Measurements from ENCODE around the gene CFAP221. TPM values are rescaled to one million over a fixed set of nuclear protein-coding genes. Genes with fewer than 3 reads are reported as not detected.

Gene CFAP221
- total RNA-seq, 2 donors from 2014 or later: not detected

- no peak overlapping the region for H3K4me3 Mint-ChIP-seq
- DNase-seq (no peak), ATAC-seq (replicated peaks in 1 of 2) (no peak)
- no peak overlapping the region for H3K27ac Mint-ChIP-seq
- H3K4me1 Mint-ChIP-seq (ENCODE audit: low read depth): no peaks in the 10 kb centered on the region
- no peaks in the 10 kb centered on the region for H3K36me3 Mint-ChIP-seq (ENCODE audit: insufficient read depth in 2 of 2)
- H3K27me3 Mint-ChIP-seq (ENCODE audit: low read depth): peaks cover 15% of the 10 kb centered on the region
- no peaks in the 10 kb centered on the region for H3K9me3 Mint-ChIP-seq
Observed at GRCh38 chr2:119646149-119646548, 101.9 kb downstream of the CFAP221 start.

GRCh38 chr2:119647440-119648169, 103.4 kb downstream of the CFAP221 start:
- ATAC-seq (replicated peaks in 1 of 2) (no peak), DNase-seq (no peak)
- Mint-ChIP-seq H3K9me3 (no peaks in the 10 kb centered on the region), H3K4me1 (ENCODE audit: low read depth) (no peaks in the 10 kb centered on the region), H3K36me3 (ENCODE audit: insufficient read depth in 2 of 2) (no peaks in the 10 kb centered on the region), H3K4me3 (no peak overlapping the region), H3K27ac (no peak overlapping the region), H3K27me3 (ENCODE audit: low read depth) (peaks cover 16% of the 10 kb centered on the region)

DNA sequence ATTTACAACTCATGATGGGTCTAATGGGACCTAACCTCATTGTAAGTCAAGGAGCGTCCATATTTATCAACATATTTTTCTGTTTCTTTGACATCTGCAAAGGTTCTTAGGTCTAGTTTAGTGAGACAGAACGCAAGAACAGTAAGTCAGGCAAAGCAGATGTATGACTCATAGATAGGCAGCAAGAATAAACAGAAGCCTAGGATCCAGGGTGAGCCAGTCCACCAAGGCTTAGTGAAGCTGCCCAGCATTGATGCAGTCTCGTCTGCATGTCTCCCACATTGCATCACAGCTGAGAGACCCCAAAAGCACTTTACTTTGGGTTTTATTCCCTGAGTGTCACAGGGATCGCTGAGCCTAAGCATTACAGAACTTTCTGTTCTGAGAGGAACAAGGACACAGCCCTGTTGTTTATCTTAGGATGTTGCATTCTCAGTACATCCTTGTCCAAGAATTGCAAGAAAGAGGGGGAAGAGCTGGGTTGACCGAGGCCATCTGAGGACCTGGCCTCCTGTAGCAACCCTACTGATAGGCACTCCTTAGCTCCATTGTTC, 105.2 kb downstream of the CFAP221 start:
- H3K27me3 Mint-ChIP-seq (ENCODE audit: low read depth): peaks cover 16% of the 10 kb centered on the region
- peak overlapping the region; percentile 36 for H3K27ac Mint-ChIP-seq
- no peaks in the 10 kb centered on the region for H3K36me3 Mint-ChIP-seq (ENCODE audit: insufficient read depth in 2 of 2)
- no peaks in the 10 kb centered on the region for H3K9me3 Mint-ChIP-seq
- DNase-seq (no peak), ATAC-seq (replicated peaks in 1 of 2) (no peak)
- H3K4me1 Mint-ChIP-seq (ENCODE audit: low read depth): no peaks in the 10 kb centered on the region
- no peak overlapping the region for H3K4me3 Mint-ChIP-seq

- no peaks in the 10 kb centered on the region for H3K9me3 Mint-ChIP-seq
- no peaks in the 10 kb centered on the region for H3K4me1 Mint-ChIP-seq (ENCODE audit: low read depth)
- DNase-seq (no peak), ATAC-seq (replicated peaks in 1 of 2) (no peak)
- H3K4me3 Mint-ChIP-seq: no peak overlapping the region
- H3K36me3 Mint-ChIP-seq (ENCODE audit: insufficient read depth in 2 of 2): no peaks in the 10 kb centered on the region
- H3K27ac Mint-ChIP-seq: no peak overlapping the region
- peaks cover 22% of the 10 kb centered on the region for H3K27me3 Mint-ChIP-seq (ENCODE audit: low read depth)
Observed at GRCh38 chr2:119650206-119650605, 106.0 kb downstream of the CFAP221 start.

DNA sequence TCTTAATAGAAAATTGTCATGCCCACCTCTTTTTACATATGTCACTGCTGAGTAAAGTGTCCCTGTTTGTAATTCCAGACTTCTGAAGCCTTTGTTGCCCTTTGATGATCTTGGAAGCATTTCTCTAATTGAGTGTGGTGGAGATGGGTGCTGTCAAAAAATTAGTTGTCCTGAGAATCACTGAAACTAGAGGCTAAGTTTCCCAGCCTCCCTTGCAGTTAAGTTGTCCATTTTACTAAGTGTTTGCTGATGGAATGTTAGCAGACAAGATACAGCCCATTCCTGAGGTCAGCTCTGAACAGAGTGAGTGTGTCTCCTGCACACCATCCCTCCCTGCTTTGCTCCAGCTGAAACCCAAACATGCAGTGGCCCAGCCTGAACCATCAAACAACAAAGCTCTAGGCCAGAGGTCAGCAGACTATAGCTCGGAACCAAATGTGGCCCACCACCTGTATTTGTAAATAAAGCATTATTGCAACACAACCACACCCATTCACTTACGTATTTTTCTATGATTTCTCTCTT, 106.7 kb downstream of the CFAP221 start:
- no peak overlapping the region for H3K4me3 Mint-ChIP-seq
- no peak overlapping the region for H3K27ac Mint-ChIP-seq
- DNase-seq (no peak), ATAC-seq (replicated peaks in 1 of 2) (no peak)
- H3K9me3 Mint-ChIP-seq: no peaks in the 10 kb centered on the region
- no peaks in the 10 kb centered on the region for H3K4me1 Mint-ChIP-seq (ENCODE audit: low read depth)
- H3K27me3 Mint-ChIP-seq (ENCODE audit: low read depth): peaks cover 22% of the 10 kb centered on the region
- no peaks in the 10 kb centered on the region for H3K36me3 Mint-ChIP-seq (ENCODE audit: insufficient read depth in 2 of 2)

- no peaks in the 10 kb centered on the region for H3K36me3 Mint-ChIP-seq (ENCODE audit: insufficient read depth in 2 of 2)
- ATAC-seq (replicated peaks in 1 of 2): no peak
- DNase-seq: no peak
- H3K9me3 Mint-ChIP-seq: no peaks in the 10 kb centered on the region
- no peaks in the 10 kb centered on the region for H3K4me1 Mint-ChIP-seq (ENCODE audit: low read depth)
- no peak overlapping the region for H3K4me3 Mint-ChIP-seq
- H3K27me3 Mint-ChIP-seq (ENCODE audit: low read depth): peaks cover 6% of the 10 kb centered on the region
- H3K27ac Mint-ChIP-seq: no peak overlapping the region
Observed at GRCh38 chr2:119657466-119658145, 113.4 kb downstream of the CFAP221 start.

DNA sequence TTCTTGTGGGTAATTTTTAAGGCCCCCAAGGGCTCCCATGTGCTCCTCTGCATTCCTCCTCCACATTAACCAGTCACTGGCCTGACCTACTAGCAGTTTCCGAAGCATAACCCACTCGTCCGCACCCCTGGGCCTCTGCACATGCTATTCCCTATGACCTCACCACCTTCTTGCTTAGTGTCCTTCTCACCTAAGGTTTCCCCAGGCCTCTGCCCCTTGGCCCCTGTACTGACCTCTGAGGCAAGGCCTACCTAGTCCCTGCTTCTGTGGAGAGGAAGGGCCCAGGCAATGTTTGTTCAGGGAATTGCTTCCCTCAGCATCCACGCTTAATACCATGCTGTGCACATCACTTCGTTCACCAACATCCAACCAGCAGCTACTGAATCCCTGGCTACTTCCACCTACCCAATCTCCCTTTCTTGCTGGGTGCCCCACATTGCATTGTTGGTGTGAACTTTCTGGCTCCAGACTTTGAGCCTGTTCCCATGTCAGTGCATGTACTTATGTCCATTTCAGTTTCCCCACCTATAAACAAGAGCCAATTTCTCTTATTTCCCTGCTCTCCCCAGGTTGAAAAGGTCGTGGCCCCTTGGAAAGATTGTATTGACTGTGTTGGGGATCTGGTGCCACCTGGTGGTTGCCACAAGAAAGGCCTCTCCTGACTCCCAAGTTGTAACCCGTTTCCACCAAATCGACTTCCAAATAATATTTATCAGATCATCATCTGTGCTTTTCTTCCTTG, 115.5 kb downstream of the CFAP221 start:
- Mint-ChIP-seq H3K4me1 (ENCODE audit: low read depth) (no peaks in the 10 kb centered on the region), H3K27ac (no peak overlapping the region), H3K27me3 (ENCODE audit: low read depth) (peaks cover 4% of the 10 kb centered on the region), H3K36me3 (ENCODE audit: insufficient read depth in 2 of 2) (peaks cover 0 to 2% of the 10 kb centered on the region in 2 donors), H3K4me3 (no peak overlapping the region), H3K9me3 (peaks cover 2 to 3% of the 10 kb centered on the region in 2 donors)
- DNase-seq: peak; percentile 36 to 48
- no peak for ATAC-seq (replicated peaks in 1 of 2)

DNA sequence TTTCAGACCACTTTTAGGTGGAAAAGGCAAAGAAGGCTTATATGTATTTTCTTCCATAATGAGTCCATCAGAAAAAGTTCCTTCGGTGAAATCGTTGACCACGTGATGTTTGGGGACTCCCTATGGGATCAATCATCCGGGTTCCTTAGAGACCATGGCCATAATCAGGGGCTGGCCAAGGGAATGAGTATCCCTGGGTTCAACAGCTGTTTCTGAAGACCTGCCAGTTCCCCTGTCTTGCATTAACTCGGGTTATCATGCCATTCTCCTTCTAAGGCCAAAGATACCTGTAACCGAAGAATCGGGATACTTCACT, 116.1 kb downstream of the CFAP221 start:
- H3K36me3 Mint-ChIP-seq (ENCODE audit: insufficient read depth in 2 of 2): peaks cover 0 to 2% of the 10 kb centered on the region in 2 donors
- H3K4me3 Mint-ChIP-seq: no peak overlapping the region
- H3K27ac Mint-ChIP-seq: no peak overlapping the region
- H3K27me3 Mint-ChIP-seq (ENCODE audit: low read depth): no peaks in the 10 kb centered on the region
- no peak for DNase-seq
- H3K4me1 Mint-ChIP-seq (ENCODE audit: low read depth): no peaks in the 10 kb centered on the region
- peaks cover 4 to 6% of the 10 kb centered on the region in 2 donors for H3K9me3 Mint-ChIP-seq
- no peak for ATAC-seq (replicated peaks in 1 of 2)

DNA sequence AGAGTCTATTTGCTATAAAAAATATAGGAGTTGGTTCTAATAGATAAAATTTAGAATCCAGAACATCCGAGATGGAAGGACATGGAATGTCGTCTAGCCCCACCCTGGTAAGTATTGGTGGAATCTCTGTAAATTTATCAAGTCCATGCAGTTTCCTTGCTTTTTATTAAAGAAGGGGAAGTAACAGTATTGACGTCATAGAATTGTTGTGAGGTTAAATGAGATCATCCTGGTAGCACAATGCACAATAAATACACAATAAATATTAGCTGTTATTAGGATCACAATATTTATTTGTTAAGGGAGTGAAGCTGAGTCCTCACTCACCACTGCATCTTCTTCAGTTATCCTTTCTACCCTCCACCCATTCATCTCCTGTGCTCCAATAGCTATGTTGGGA, 118.0 kb downstream of the CFAP221 start:
- Mint-ChIP-seq H3K9me3 (peaks cover 4 to 6% of the 10 kb centered on the region in 2 donors), H3K27ac (no peak overlapping the region), H3K27me3 (ENCODE audit: low read depth) (no peaks in the 10 kb centered on the region), H3K36me3 (ENCODE audit: insufficient read depth in 2 of 2) (peaks cover 0 to 2% of the 10 kb centered on the region in 2 donors), H3K4me1 (ENCODE audit: low read depth) (no peaks in the 10 kb centered on the region), H3K4me3 (no peak overlapping the region)
- ATAC-seq (replicated peaks in 1 of 2) (no peak), DNase-seq (no peak)

GRCh38 chr2:119668546-119668945, 124.3 kb downstream of the CFAP221 start:
- no peak for ATAC-seq (replicated peaks in 1 of 2)
- H3K4me1 Mint-ChIP-seq (ENCODE audit: low read depth): no peaks in the 10 kb centered on the region
- H3K4me3 Mint-ChIP-seq: no peak overlapping the region
- no peak for DNase-seq
- no peak overlapping the region for H3K27ac Mint-ChIP-seq
- peaks cover 4 to 6% of the 10 kb centered on the region in 2 donors for H3K9me3 Mint-ChIP-seq
- no peaks in the 10 kb centered on the region for H3K27me3 Mint-ChIP-seq (ENCODE audit: low read depth)
- peaks cover 0 to 2% of the 10 kb centered on the region in 2 donors for H3K36me3 Mint-ChIP-seq (ENCODE audit: insufficient read depth in 2 of 2)

DNA sequence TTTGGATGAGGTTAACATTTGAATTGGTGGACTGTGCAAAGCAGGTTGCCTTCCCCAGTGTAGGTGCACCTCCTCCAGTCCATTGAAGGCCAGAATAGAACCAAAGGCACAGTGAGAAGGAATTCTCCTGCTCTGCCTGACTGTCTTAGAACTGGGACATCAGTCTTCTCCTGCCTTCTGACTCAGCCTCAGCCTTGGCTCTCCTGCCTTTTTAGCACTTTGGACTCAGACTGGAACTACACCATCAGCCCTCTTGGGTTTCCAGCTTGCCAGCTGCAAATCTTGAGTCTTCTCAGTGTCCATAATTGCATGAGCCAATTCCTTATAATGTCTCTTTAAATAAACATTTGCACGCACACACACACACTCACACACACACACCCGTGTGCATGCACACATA, 126.8 kb downstream of the CFAP221 start:
- no peaks in the 10 kb centered on the region for H3K27me3 Mint-ChIP-seq (ENCODE audit: low read depth)
- H3K9me3 Mint-ChIP-seq: no peaks in the 10 kb centered on the region
- H3K36me3 Mint-ChIP-seq (ENCODE audit: insufficient read depth in 2 of 2): no peaks in the 10 kb centered on the region
- no peak for DNase-seq
- no peak overlapping the region for H3K4me3 Mint-ChIP-seq
- H3K27ac Mint-ChIP-seq: no peak overlapping the region
- H3K4me1 Mint-ChIP-seq (ENCODE audit: low read depth): no peaks in the 10 kb centered on the region
- no peak for ATAC-seq (replicated peaks in 1 of 2)

DNA sequence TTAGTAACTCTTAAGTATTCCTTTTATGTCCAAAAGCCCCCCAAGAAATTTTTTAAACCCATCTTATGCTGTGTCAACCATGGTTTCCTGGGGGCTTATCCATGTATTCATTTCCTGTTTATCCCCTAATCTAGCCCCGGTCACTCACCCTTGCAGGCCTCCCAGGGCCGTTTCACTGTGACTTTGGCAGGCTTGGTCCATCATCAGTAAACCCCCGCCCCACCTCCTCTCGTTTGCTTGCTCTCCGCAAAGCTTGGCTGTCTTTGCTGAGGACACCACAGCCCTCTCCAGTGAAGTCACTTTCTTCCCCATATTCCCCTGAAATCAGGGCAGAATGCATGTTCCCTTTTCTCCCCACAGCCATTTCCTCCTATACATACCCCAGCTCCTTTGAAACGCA, 127.5 kb downstream of the CFAP221 start:
- no peaks in the 10 kb centered on the region for H3K9me3 Mint-ChIP-seq
- H3K4me1 Mint-ChIP-seq (ENCODE audit: low read depth): no peaks in the 10 kb centered on the region
- H3K4me3 Mint-ChIP-seq: no peak overlapping the region
- no peaks in the 10 kb centered on the region for H3K27me3 Mint-ChIP-seq (ENCODE audit: low read depth)
- no peaks in the 10 kb centered on the region for H3K36me3 Mint-ChIP-seq (ENCODE audit: insufficient read depth in 2 of 2)
- H3K27ac Mint-ChIP-seq: no peak overlapping the region
- DNase-seq (no peak), ATAC-seq (replicated peaks in 1 of 2) (no peak)
